ENCODE measurements around the gene SVIL.
"Not testable (repeated sequence)": the region's sequence is repeated elsewhere in the genome, so short reads cannot be mapped to it uniquely, and the experiment has no call there.

Gene SVIL

GRCh38 chr10:29512425-29512974 lies 122.3 kb downstream of the SVIL start:
- Histone ChIP-seq H3K4me2 (no peak overlapping the region), H3K9ac (no peak overlapping the region), H3K27me3 (ENCODE audit: insufficient read depth, low read depth) (no peaks in the 10 kb centered on the region), H3K27ac (no peak overlapping the region), H3K4me3 (IDR thresholded peaks at IDR 0.05; ENCODE audit: insufficient read depth, low read depth, low read length) (no peak overlapping the region), H3K36me3 (ENCODE audit: insufficient read depth) (no peaks in the 10 kb centered on the region), H3K4me1 (ENCODE audit: low read depth, poor library complexity, severe bottlenecking) (no peaks in the 10 kb centered on the region), H3K79me2 (ENCODE audit: insufficient read depth, low read depth) (no peaks in the 10 kb centered on the region), H2AFZ (ENCODE audit: low read depth) (no peak overlapping the region), H4K20me1 (ENCODE audit: insufficient read depth) (no peaks in the 10 kb centered on the region)
- no peak for TF ChIP-seq CTCF (conservative IDR thresholded peaks at IDR 0.05; ENCODE audit: low read depth, low read length)

GRCh38 chr10:29511806-29512205 lies 123.0 kb downstream of the SVIL start:
- H3K36me3 ChIP-seq (ENCODE audit: insufficient read depth); H3K79me2 ChIP-seq (ENCODE audit: insufficient read depth, low read depth); H4K20me1 ChIP-seq (ENCODE audit: insufficient read depth); H3K4me2 ChIP-seq; H3K9ac ChIP-seq; H3K4me3 ChIP-seq (IDR thresholded peaks at IDR 0.05; ENCODE audit: insufficient read depth, low read depth, low read length); H3K4me1 ChIP-seq (ENCODE audit: low read depth, poor library complexity, severe bottlenecking); H2AFZ ChIP-seq (ENCODE audit: low read depth); H3K27ac ChIP-seq; H3K27me3 ChIP-seq (ENCODE audit: insufficient read depth, low read depth): not testable (repeated sequence)

- H3K4me1 ChIP-seq (ENCODE audit: low read depth, poor library complexity, severe bottlenecking); H3K79me2 ChIP-seq (ENCODE audit: insufficient read depth, low read depth); H4K20me1 ChIP-seq (ENCODE audit: insufficient read depth); H3K27ac ChIP-seq; H3K27me3 ChIP-seq (ENCODE audit: insufficient read depth, low read depth); H3K36me3 ChIP-seq (ENCODE audit: insufficient read depth); H3K4me2 ChIP-seq; H3K4me3 ChIP-seq (IDR thresholded peaks at IDR 0.05; ENCODE audit: insufficient read depth, low read depth, low read length); H3K9ac ChIP-seq; H2AFZ ChIP-seq (ENCODE audit: low read depth): not testable (repeated sequence)
These were observed 124.2 kb downstream of the SVIL start for GRCh38 chr10:29510483-29511157.

- H2AFZ ChIP-seq (ENCODE audit: low read depth) = no peak overlapping the region
- H3K36me3 ChIP-seq (ENCODE audit: insufficient read depth) = no peaks in the 10 kb centered on the region
- H3K9ac ChIP-seq = no peak overlapping the region
- H3K4me3 ChIP-seq (IDR thresholded peaks at IDR 0.05; ENCODE audit: insufficient read depth, low read depth, low read length) = no peak overlapping the region
- H3K4me2 ChIP-seq = no peak overlapping the region
- no peak overlapping the region for H3K27ac ChIP-seq
- no peaks in the 10 kb centered on the region for H4K20me1 ChIP-seq (ENCODE audit: insufficient read depth)
- H3K79me2 ChIP-seq (ENCODE audit: insufficient read depth, low read depth) = no peaks in the 10 kb centered on the region
- no peaks in the 10 kb centered on the region for H3K4me1 ChIP-seq (ENCODE audit: low read depth, poor library complexity, severe bottlenecking)
- no peak for TF ChIP-seq CTCF (conservative IDR thresholded peaks at IDR 0.05; ENCODE audit: low read depth, low read length)
- no peaks in the 10 kb centered on the region for H3K27me3 ChIP-seq (ENCODE audit: insufficient read depth, low read depth)
These were observed 126.1 kb downstream of the SVIL start for GRCh38 chr10:29508554-29509244.

GRCh38 chr10:29507750-29508149 lies 127.0 kb downstream of the SVIL start:
- not testable (repeated sequence) for H3K36me3 ChIP-seq (ENCODE audit: insufficient read depth)

GRCh38 chr10:29506324-29506921 lies 128.3 kb downstream of the SVIL start:
- H3K4me3 ChIP-seq (IDR thresholded peaks at IDR 0.05; ENCODE audit: insufficient read depth, low read depth, low read length); H3K79me2 ChIP-seq (ENCODE audit: insufficient read depth, low read depth); H2AFZ ChIP-seq (ENCODE audit: low read depth); H3K27me3 ChIP-seq (ENCODE audit: insufficient read depth, low read depth); H3K27ac ChIP-seq; H3K4me2 ChIP-seq; H4K20me1 ChIP-seq (ENCODE audit: insufficient read depth); H3K9ac ChIP-seq; H3K4me1 ChIP-seq (ENCODE audit: low read depth, poor library complexity, severe bottlenecking); H3K36me3 ChIP-seq (ENCODE audit: insufficient read depth): not testable (repeated sequence)

More at GRCh38 chr10:29507750-29508149, 127.0 kb downstream of the SVIL start:
- H3K79me2 ChIP-seq (ENCODE audit: insufficient read depth, low read depth); H2AFZ ChIP-seq (ENCODE audit: low read depth); H3K4me2 ChIP-seq; H3K9ac ChIP-seq; H3K4me3 ChIP-seq (IDR thresholded peaks at IDR 0.05; ENCODE audit: insufficient read depth, low read depth, low read length); H3K27me3 ChIP-seq (ENCODE audit: insufficient read depth, low read depth); H4K20me1 ChIP-seq (ENCODE audit: insufficient read depth); H3K27ac ChIP-seq; H3K4me1 ChIP-seq (ENCODE audit: low read depth, poor library complexity, severe bottlenecking): not testable (repeated sequence)
